Gastrocnemius medialis (tissue), 4 donors: ENCODE data around the gene TRIOBP. TPM values are rescaled to one million over a fixed set of nuclear protein-coding genes. Genes with fewer than 3 reads are reported as not detected.

Experiments used
- ATAC-seq, 2 donors: fragments of 150-250 bp; one replicate each; pipeline ENCODE4 v1.9.1; 2016
- DNase-seq, 2 donors: peaks; one replicate each; pipeline ENCODE4 v3.0.0-alpha.2; 2019
- H3K27ac ChIP-seq, 4 donors: fragments of 200-600 bp; sonication (generic); 1 replicate in 1 of 4; 2 replicates in 3 of 4; pipeline ENCODE4 v1.5.1; 2016 to 2018; ENCODE audit warnings: mild to moderate bottlenecking in 2 of 4, moderate library complexity in 1 of 4
- H3K27me3 ChIP-seq, 3 donors: fragments of 200-600 bp; sonication (generic) in 2 of 3; 1 replicate in 1 of 3; 2 replicates in 2 of 3; pipeline versions ENCODE4 v1.5.1 to v1.6.0; 2016 to 2019; ENCODE audit warnings: mild to moderate bottlenecking in 1 of 3, moderate library complexity in 1 of 3
- H3K36me3 ChIP-seq, 2 donors: fragments of 200-600 bp; sonication (generic) in 1 of 2; one replicate each; pipeline ENCODE4 v1.5.1; 2017 to 2018
- H3K4me1 ChIP-seq, 2 donors: fragments of 200-600 bp; sonication (generic) in 1 of 2; one replicate each; pipeline ENCODE4 v1.5.1; 2016 to 2017; ENCODE audit warnings: mild to moderate bottlenecking in 2 of 2
- H3K4me3 ChIP-seq, 4 donors: fragments of 200-600 bp; sonication (generic) in 3 of 4; 1 replicate in 1 of 4; 2 replicates in 3 of 4; pipeline ENCODE4 v1.5.1; 2016 to 2019; ENCODE audit warnings: mild to moderate bottlenecking in 2 of 4
- H3K9me3 ChIP-seq, 3 donors: fragments of 200-600 bp; sonication (generic) in 2 of 3; 1 replicate in 1 of 3; 2 replicates in 2 of 3; pipeline ENCODE4 v1.5.1; 2016 to 2019
- POLR2A ChIP-seq, 2 donors: fragments of 450-650 bp; IDR thresholded peaks; one replicate each; pipeline ENCODE4 v1.6.1; 2017; ENCODE audit warnings: antibody characterized with exemption in 2 of 2, mild to moderate bottlenecking in 2 of 2, moderate library complexity in 2 of 2
- in situ Hi-C, 4 donors: fragments of 200-750 bp; cut with MboI; loops; one replicate each; pipeline versions ENCODE4 v1.15.0 to v1.8.0; 2017; ENCODE audit warnings: low sequenced_read_pairs in 4 of 4
- intact Hi-C: fragments of 100-400 bp; cut with DNase I; formaldehyde crosslinking; loops from one replicate; pipeline ENCODE4 v1.15.1; 2023; ENCODE audit warnings: low total_unique reads
- total RNA-seq, 4 donors: library from RNA; depleted of rRNA; stranded (reverse); fragments of >200 nt; gene quantifications; one replicate each; pipeline versions ENCODE4 v1.1.0 to v1.2.3, GENCODE V29; 2016
- TF ChIP-seq, protein P1 (sequence below), 5 experiments: fragments of 450-650 bp in 3 of 5; fragments of 200-600 bp in 2 of 5; sonication (generic) in 2 of 5; IDR thresholded peaks in 4 of 5; conservative IDR thresholded peaks in 1 of 5; 1 replicate in 4 of 5; 2 replicates in 1 of 5; pipeline ENCODE4 v1.5.1; 2016 to 2019; ENCODE audit warnings: antibody characterized with exemption in 5 of 5, mild to moderate bottlenecking in 3 of 5, moderate library complexity in 3 of 5

The TRIOBP gene
- total RNA-seq, 4 donors from 2014 or later: 21.7 to 38.2 (median 30.3) TPM

DNA sequence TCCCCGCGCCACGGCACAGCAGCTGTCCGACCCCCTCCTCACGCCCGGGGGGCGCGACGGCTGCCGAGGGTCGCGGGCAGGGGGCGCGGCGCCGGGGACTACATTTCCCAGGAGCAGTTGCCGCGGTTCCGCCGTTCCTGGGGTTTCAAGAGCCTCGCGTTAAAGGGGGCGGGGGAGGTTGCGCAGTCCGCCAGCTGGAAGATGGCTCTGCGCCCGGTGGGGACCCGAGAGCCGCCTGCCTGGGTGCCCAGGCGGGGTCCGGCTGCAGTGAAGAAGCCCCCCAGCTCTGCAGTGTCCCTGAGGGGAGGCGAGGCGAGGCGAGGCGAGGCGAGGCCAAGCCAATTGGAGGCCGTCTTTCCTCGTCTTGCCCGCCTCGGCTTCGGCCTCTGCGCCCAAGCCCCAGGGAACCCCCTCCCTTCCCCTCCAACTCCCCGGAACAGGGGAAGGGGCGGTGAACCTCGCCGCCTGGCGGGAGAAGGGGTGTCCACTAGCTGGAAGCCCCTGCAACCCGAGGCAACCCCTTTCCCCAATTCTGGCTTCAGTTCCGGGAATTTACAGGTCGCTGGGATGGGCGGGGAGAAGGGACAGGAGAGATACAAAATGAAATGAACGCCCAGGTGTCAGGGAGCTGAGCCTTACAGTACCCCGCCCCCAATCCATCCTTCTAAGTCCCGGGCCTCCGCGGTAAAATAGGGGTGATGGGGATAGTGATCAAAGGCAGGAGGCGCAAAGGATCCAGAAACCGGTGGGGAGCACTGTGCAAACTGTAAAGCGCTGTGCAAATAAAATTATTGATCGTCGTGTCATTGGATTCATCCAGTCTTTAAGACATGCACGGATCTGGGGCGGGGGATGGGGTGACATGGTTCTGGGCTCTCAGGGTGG, 105.7 kb downstream of the TRIOBP start:
- intact Hi-C loops (no loop called here), in situ Hi-C loops (loop anchor here in 1 of 4 donors (25.0 kb wide), 1 partner anchor 160 kb away; the partner anchor contains the start of genes C22orf23 and POLR2F)
- Histone ChIP-seq H3K36me3 (no peaks in the 10 kb centered on the region), H3K4me1 (peaks cover 10 to 12% of the 10 kb centered on the region in 2 donors), H3K4me3 (peak overlapping the region; percentile 60 to 75 (median 70)), H3K9me3 (no peaks in the 10 kb centered on the region), H3K27me3 (no peaks in the 10 kb centered on the region), H3K27ac (peak overlapping the region; percentile 12 to 68 (median 30))
- DNase-seq (peak in 1 of 2 donors; percentile 39), ATAC-seq (no peak)
- TF ChIP-seq POLR2A (IDR thresholded peaks at IDR 0.05): no peak

DNA sequence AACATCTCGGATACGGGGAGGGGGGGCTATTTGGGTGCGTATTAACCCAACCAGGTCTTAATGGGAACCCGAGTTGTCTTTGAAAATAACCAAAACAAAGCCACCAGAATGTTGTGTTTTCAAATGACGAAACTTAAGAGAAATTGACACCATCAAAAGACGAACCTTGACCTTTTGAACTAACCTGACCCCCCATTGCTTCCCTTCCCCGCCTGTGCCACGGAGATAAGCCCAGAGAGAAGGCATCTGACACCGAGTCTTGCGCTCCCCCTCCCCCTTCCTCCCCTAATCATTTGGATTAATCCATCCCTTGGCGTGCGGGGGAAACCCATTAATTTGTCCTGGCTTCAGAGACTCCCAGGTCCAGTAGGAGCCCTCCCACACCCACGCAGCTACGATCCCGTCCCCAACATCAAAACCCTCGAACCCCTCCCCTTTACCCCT, 106.4 kb downstream of the TRIOBP start:
- no peak for TF ChIP-seq POLR2A (IDR thresholded peaks at IDR 0.05)
- TF ChIP-seq, protein P1, sequence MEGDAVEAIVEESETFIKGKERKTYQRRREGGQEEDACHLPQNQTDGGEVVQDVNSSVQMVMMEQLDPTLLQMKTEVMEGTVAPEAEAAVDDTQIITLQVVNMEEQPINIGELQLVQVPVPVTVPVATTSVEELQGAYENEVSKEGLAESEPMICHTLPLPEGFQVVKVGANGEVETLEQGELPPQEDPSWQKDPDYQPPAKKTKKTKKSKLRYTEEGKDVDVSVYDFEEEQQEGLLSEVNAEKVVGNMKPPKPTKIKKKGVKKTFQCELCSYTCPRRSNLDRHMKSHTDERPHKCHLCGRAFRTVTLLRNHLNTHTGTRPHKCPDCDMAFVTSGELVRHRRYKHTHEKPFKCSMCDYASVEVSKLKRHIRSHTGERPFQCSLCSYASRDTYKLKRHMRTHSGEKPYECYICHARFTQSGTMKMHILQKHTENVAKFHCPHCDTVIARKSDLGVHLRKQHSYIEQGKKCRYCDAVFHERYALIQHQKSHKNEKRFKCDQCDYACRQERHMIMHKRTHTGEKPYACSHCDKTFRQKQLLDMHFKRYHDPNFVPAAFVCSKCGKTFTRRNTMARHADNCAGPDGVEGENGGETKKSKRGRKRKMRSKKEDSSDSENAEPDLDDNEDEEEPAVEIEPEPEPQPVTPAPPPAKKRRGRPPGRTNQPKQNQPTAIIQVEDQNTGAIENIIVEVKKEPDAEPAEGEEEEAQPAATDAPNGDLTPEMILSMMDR (IDR thresholded peaks at IDR 0.05 in 4 of 5, conservative IDR thresholded peaks at IDR 0.05 in 1 of 5): no peak

DNA sequence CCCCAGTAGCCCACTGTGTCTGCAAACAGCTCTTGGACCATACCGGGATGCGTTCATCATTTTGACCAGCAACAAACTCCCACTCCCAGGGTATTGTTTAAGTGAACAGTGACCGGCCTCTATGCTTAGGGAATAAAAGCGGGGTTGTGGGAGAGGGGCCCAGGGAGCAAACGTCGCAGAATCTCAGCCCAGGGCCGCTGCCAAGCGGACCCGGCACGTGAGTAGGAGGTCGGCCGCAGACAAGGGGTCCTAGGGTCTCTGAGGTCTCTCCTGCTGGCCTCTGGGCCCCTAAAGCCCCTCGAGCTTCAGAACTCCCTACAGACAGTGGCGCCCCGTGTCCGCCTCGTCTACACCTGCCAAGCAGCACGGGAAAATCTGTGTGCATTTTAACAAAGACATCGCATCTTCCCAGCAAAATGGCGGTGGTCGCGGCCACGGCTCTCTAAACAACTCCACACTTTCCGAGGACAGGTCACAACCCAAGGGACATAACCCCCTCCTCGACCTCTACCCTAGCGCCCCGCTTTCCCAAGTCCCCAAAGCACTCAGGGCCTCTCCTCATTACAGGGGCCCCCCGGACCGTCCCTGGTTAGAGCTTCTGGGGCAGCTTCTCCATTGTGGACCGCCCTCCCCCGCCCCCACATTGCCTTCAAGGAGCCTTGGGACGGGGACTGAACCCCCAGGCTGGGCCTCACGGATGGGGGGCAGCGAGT, 106.9 kb downstream of the TRIOBP start:
- Histone ChIP-seq H3K36me3 (no peaks in the 10 kb centered on the region), H3K9me3 (no peaks in the 10 kb centered on the region), H3K4me1 (peaks cover 17 to 20% of the 10 kb centered on the region in 2 donors), H3K27ac (peak overlapping the region; percentile 91 to 95 (median 94)), H3K4me3 (peak overlapping the region; percentile 76 to 87 (median 82)), H3K27me3 (no peaks in the 10 kb centered on the region)
- TF ChIP-seq, protein P1 (IDR thresholded peaks at IDR 0.05 in 4 of 5, conservative IDR thresholded peaks at IDR 0.05 in 1 of 5): no peak
- TF ChIP-seq POLR2A (IDR thresholded peaks at IDR 0.05): no peak
- ATAC-seq (no peak), DNase-seq (no peak)
- intact Hi-C loops (loop anchor here (2.0 kb wide), 1 partner anchor 57 kb away; no protein-coding TSS in a partner anchor), in situ Hi-C loops (loop anchor here in 1 of 4 donors (25.0 kb wide), 1 partner anchor 159 kb away; the partner anchor contains the start of genes C22orf23 and POLR2F)

More for the DNA sequence above, 106.4 kb downstream of the TRIOBP start:
- in situ Hi-C loops (loop anchor here in 1 of 4 donors (25.0 kb wide), 1 partner anchor 159 kb away; the partner anchor contains the start of genes C22orf23 and POLR2F), intact Hi-C loops (no loop called here)
- no peaks in the 10 kb centered on the region for H3K9me3 ChIP-seq
- no peaks in the 10 kb centered on the region for H3K36me3 ChIP-seq
- H3K4me1 ChIP-seq: peaks cover 13 to 15% of the 10 kb centered on the region in 2 donors
- no peak overlapping the region for H3K27ac ChIP-seq
- H3K4me3 ChIP-seq: peak overlapping the region in 3 of 4 donors; percentile 60 to 75 (median 66)
- ATAC-seq: no peak
- H3K27me3 ChIP-seq: no peaks in the 10 kb centered on the region
- no peak for DNase-seq

DNA sequence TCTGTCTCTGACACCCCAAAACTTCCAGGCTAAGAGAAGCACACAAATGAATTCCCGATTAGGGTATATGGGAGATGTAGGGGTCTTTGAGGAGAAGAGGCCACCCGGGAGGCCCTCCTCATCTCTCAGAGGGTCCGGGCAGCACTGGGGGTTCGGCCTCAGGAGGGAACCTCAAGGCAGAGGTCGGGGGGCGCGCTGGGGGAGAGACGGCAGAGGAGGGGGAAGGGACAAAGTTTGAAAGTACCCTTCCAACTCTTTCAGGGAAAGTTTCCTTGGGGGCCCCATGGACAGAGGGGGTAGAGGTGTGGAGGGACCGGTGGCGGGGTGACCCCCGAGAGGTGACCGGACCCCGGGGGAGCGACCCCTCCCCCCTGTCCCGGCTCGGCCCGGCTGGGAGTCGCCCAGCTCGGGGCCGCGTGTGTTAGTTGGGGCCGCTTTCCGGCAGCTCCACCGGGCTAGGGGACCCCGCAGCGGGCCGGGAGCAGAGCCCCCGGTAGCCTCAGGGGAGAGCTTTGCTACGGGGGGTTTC, 107.6 kb downstream of the TRIOBP start:
- Histone ChIP-seq H3K27me3 (no peaks in the 10 kb centered on the region), H3K9me3 (no peaks in the 10 kb centered on the region), H3K36me3 (no peaks in the 10 kb centered on the region), H3K4me1 (peaks cover 17 to 22% of the 10 kb centered on the region in 2 donors), H3K27ac (peak overlapping the region; percentile 91 to 95 (median 94)), H3K4me3 (peak overlapping the region; percentile 76 to 87 (median 82))
- TF ChIP-seq, protein P1 (IDR thresholded peaks at IDR 0.05 in 4 of 5, conservative IDR thresholded peaks at IDR 0.05 in 1 of 5): no peak
- no peak for TF ChIP-seq POLR2A (IDR thresholded peaks at IDR 0.05)
- intact Hi-C loops (loop anchor here (2.0 kb wide), 1 partner anchor 58 kb away; no protein-coding TSS in a partner anchor), in situ Hi-C loops (loop anchor here in 1 of 4 donors (25.0 kb wide), 1 partner anchor 158 kb away; the partner anchor contains the start of genes C22orf23 and POLR2F)
- ATAC-seq (no peak), DNase-seq (no peak)
